B cell (primary cell): Measurements from ENCODE around the gene WEE1. TPM values are rescaled to one million over a fixed set of nuclear protein-coding genes. Genes with fewer than 3 reads are reported as not detected.
"Not testable (repeated sequence)": the region's sequence is repeated elsewhere in the genome, so short reads cannot be mapped to it uniquely, and the experiment has no call there.

Source experiments
- ATAC-seq: fragments of 200-7000 bp; cut with Tn5 transposase; one replicate; pipeline ENCODE4 v1.10.0; 2021; ENCODE audit warnings: low read depth, mild to moderate bottlenecking, moderate number of reproducible peaks, moderate library complexity
- CTCF ChIA-PET: fragments of 350-600 bp; sonication (Branson Sonifier 250); formaldehyde crosslinking; loops from one replicate; lab custom pipeline; 2021; ENCODE audit warnings: antibody characterized with exemption, inconsistent platforms; lab: Charles Lee
- POLR2A ChIA-PET: fragments of 350-600 bp; sonication (Branson Sonifier 250); formaldehyde crosslinking; loops from one replicate; lab custom pipeline; 2021; ENCODE audit warnings: antibody characterized with exemption; lab: Charles Lee
- DNase-seq: peaks from one replicate; pipeline ENCODE4 v3.0.0; 2013
- H2AFZ ChIP-seq: 2 replicates; pipeline ENCODE4 v1.6.1; 2012; ENCODE audit warnings: mild to moderate bottlenecking, low read depth, low read length; ENCODE audit not compliant: insufficient read depth, poor library complexity, severe bottlenecking
- H3K27ac ChIP-seq, 2 donors: 1 replicate in 1 of 2; 2 replicates in 1 of 2; pipeline ENCODE4 v1.5.1; 2012 to 2013; ENCODE audit warnings: low read length in 2 of 2, mild to moderate bottlenecking in 2 of 2, moderate library complexity in 1 of 2
- H3K27me3 ChIP-seq, 4 experiments: fragments of 200-600 bp in 1 of 4; sonication (generic) in 1 of 4; replicated peaks in 1 of 4; 1 replicate in 2 of 4; 2 replicates in 2 of 4; pipeline versions ENCODE4 v1.6.1 to v1.7.0; 2013 to 2016; ENCODE audit warnings: low read length in 3 of 4, mild to moderate bottlenecking in 2 of 4, mixed read lengths in 1 of 4, moderate library complexity in 1 of 4; ENCODE audit not compliant: insufficient read depth in 4 of 4, control insufficient read depth in 3 of 4; ENCODE audit errors: control extremely low read depth in 1 of 4
- H3K36me3 ChIP-seq, 2 experiments: replicated peaks in 1 of 2; 1 replicate in 1 of 2; 2 replicates in 1 of 2; pipeline versions ENCODE4 v1.6.1 to v1.7.1; 2013; ENCODE audit warnings: low read length in 1 of 2; ENCODE audit not compliant: insufficient read depth in 2 of 2, control insufficient read depth in 1 of 2; ENCODE audit errors: control extremely low read depth in 1 of 2, extremely low read depth in 1 of 2
- H3K4me1 ChIP-seq, 2 donors: fragments of 200-600 bp in 1 of 2; sonication (generic) in 1 of 2; 1 replicate in 1 of 2; 2 replicates in 1 of 2; pipeline versions ENCODE4 v1.5.1 to v1.6.1; 2013 to 2017; ENCODE audit warnings: low read length in 2 of 2; ENCODE audit not compliant: control insufficient read depth in 2 of 2, insufficient read depth in 2 of 2
- H3K4me2 ChIP-seq: replicated peaks from 2 replicates; pipeline ENCODE3; 2012; ENCODE audit warnings: mild to moderate bottlenecking, low read depth, low read length; ENCODE audit not compliant: poor library complexity, severe bottlenecking
- H3K4me3 ChIP-seq, 5 experiments: fragments of 200-600 bp in 1 of 5; sonication (generic) in 1 of 5; 1 replicate in 3 of 5; 2 replicates in 2 of 5; pipeline versions ENCODE4 v1.5.1 to v1.7.0; 2011 to 2016; ENCODE audit warnings: low read length in 4 of 5, mild to moderate bottlenecking in 4 of 5, low read depth in 2 of 5, control low read depth in 1 of 5, moderate library complexity in 1 of 5; ENCODE audit not compliant: insufficient read depth in 1 of 5; ENCODE audit errors: control extremely low read depth in 1 of 5, extremely low read depth in 1 of 5
- H3K79me2 ChIP-seq: fragments of 200-600 bp; sonication (generic); one replicate; pipeline ENCODE4 v1.6.0; 2016; ENCODE audit warnings: low read length; ENCODE audit not compliant: control insufficient read depth, insufficient read depth
- H3K9ac ChIP-seq: fragments of 200-600 bp; sonication (generic); 2 replicates; pipeline ENCODE4 v1.6.1; 2017; ENCODE audit warnings: mild to moderate bottlenecking, low read length, moderate library complexity
- H3K9me3 ChIP-seq, 3 donors: one replicate each; pipeline versions ENCODE4 v1.6.1 to v1.7.1; 2013; ENCODE audit warnings: low read length in 2 of 3; ENCODE audit not compliant: control insufficient read depth in 2 of 3, insufficient read depth in 1 of 3; ENCODE audit errors: control extremely low read depth in 1 of 3
- H4K20me1 ChIP-seq: 2 replicates; pipeline ENCODE4 v1.6.0; 2012; ENCODE audit warnings: mild to moderate bottlenecking, low read length; ENCODE audit not compliant: insufficient read depth, control insufficient read depth, poor library complexity, severe bottlenecking
- H3K27ac Mint-ChIP-seq: one replicate; pipeline ENCODE4 v1.8.0; 2021; ENCODE audit warnings: mixed read lengths
- H3K27me3 Mint-ChIP-seq: one replicate; pipeline ENCODE4 v1.8.0; 2021; ENCODE audit warnings: mixed read lengths
- H3K4me1 Mint-ChIP-seq: one replicate; pipeline ENCODE4 v1.8.0; 2021; ENCODE audit warnings: mixed read lengths
- H3K4me3 Mint-ChIP-seq: one replicate; pipeline ENCODE4 v1.8.0; 2021; ENCODE audit warnings: mixed read lengths
- H3K9me3 Mint-ChIP-seq: one replicate; pipeline ENCODE4 v1.8.0; 2022; ENCODE audit warnings: mixed read lengths; ENCODE audit not compliant: insufficient read depth
- EZH2 ChIP-seq: IDR thresholded peaks from 2 replicates; pipeline ENCODE4 v1.6.1; 2012; ENCODE audit warnings: borderline replicate concordance, low read depth, mild to moderate bottlenecking, moderate library complexity, low read length; ENCODE audit not compliant: insufficient read depth, poor library complexity, severe bottlenecking
- WGBS: methylation state at CpG from one replicate; pipeline ENCODE4 v1.1.5; 2013; ENCODE audit warnings: missing lambda C conversion rate; ENCODE audit not compliant: insufficient coverage; 5-methylcytosine and 5-hydroxymethylcytosine counted together
- intact Hi-C: fragments of 100-400 bp; cut with micrococcal nuclease; formaldehyde crosslinking; loops from one replicate; pipeline ENCODE4 v1.10.0; 2022
- polyA plus RNA-seq: library from polyadenylated mRNA; depleted of rRNA; stranded (reverse); fragments of >200 nt; gene quantifications from 2 replicates; pipeline ENCODE4 v1.2.3, GENCODE V29; 2012
- total RNA-seq, 2 donors: library from RNA; stranded (reverse); fragments of 120-200 nt in 1 of 2; gene quantifications; 1 replicate in 1 of 2; 2 replicates in 1 of 2; pipeline versions ENCODE4 v1.2.3 to v1.2.4, GENCODE V29; 2013 to 2022
- TF ChIP-seq, protein P1 (sequence below): fragments of 200-600 bp; IDR thresholded peaks from one replicate; pipeline ENCODE4 v1.8.0; 2022; ENCODE audit warnings: antibody characterized with exemption, mild to moderate bottlenecking

The WEE1 gene
- total and polyA plus RNA-seq, 2 donors (not counting 1 experiment from before 2014, with no cell fraction given): 14.7 to 31.3 TPM

DNA sequence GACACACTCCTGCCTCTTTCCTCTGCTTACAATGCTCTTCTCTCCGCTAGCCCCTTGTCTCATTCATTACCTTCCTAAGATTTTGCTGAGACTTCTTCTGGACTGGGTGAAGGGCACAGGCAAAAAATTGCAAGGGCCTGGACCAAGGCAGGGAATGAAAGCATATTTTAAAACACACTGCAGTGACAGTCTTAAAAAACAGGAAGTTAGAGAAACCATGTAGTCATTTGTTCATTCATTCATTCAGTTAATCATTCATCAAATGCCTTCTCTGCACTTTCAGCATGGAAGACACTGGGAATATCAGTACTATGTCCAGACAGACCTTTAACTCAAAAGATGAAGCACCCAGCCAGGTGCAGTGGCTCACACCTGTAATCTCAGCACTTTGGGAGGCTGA lies 45.5 kb downstream of the WEE1 start:
- H3K27me3 Mint-ChIP-seq: no peaks in the 10 kb centered on the region
- H3K4me3 Mint-ChIP-seq: peak overlapping the region; percentile 69
- intact Hi-C loops: loop anchor here (5.0 kb wide), 1 partner anchor 698 kb away; no protein-coding TSS in a partner anchor
- CTCF ChIA-PET: interaction anchor here (0.9 to 4.5 kb wide), 11 partner anchors 12 to 129 kb away, joined by 3 to 36 read pairs (median 4); no protein-coding TSS in a partner anchor
- TF ChIP-seq, protein P1, sequence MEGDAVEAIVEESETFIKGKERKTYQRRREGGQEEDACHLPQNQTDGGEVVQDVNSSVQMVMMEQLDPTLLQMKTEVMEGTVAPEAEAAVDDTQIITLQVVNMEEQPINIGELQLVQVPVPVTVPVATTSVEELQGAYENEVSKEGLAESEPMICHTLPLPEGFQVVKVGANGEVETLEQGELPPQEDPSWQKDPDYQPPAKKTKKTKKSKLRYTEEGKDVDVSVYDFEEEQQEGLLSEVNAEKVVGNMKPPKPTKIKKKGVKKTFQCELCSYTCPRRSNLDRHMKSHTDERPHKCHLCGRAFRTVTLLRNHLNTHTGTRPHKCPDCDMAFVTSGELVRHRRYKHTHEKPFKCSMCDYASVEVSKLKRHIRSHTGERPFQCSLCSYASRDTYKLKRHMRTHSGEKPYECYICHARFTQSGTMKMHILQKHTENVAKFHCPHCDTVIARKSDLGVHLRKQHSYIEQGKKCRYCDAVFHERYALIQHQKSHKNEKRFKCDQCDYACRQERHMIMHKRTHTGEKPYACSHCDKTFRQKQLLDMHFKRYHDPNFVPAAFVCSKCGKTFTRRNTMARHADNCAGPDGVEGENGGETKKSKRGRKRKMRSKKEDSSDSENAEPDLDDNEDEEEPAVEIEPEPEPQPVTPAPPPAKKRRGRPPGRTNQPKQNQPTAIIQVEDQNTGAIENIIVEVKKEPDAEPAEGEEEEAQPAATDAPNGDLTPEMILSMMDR: no peak
- TF ChIP-seq EZH2: no peak
- Histone ChIP-seq H3K4me1 (peaks cover 59 to 60% of the 10 kb centered on the region in 2 donors), H3K79me2 (peaks cover 46% of the 10 kb centered on the region), H3K4me3 (peak overlapping the region in 1 of 5 experiments; percentile 15), H3K27me3 (no peaks in the 10 kb centered on the region), H3K36me3 (no peaks in the 10 kb centered on the region), H2AFZ (no peak overlapping the region), H3K9ac (peak overlapping the region; percentile 1), H3K9me3 (no peaks in the 10 kb centered on the region), H3K27ac (peak overlapping the region; percentile 44 to 61), H4K20me1 (no peaks in the 10 kb centered on the region), H3K4me2 (peak overlapping the region; percentile 67)
- ATAC-seq (no peak), DNase-seq (peak; percentile 44)
- H3K9me3 Mint-ChIP-seq: no peaks in the 10 kb centered on the region
- peaks cover 66% of the 10 kb centered on the region for H3K4me1 Mint-ChIP-seq
- WGBS: no CpG with 5 or more reads among the region's 1 CpG
- H3K27ac Mint-ChIP-seq: peak overlapping the region; percentile 82
- POLR2A ChIA-PET: interaction anchor here (0.6 to 1.6 kb wide), 5 partner anchors 22 to 141 kb away, joined by 3 to 4 read pairs (median 3); no protein-coding TSS in a partner anchor

DNA sequence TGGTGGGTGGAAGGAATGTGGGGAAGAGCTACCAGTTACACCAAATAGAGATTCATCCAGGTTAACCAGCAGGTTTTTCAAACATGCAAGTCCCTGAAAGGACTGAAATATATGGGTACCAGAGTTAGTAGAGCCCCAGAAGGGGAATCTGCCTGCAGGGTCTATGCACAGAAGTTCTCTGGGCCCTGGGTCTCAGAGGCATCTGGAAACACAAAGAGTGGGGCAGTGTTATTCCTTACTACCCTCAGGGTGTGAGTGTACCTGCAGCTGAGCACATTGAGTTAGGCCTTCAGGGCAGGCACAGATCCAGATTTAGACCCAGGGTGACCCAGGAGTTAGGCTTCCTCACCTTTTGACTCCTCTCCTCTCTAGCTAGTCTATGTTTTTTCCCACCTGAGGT lies 46.5 kb downstream of the WEE1 start:
- POLR2A ChIA-PET: interaction anchor here (0.5 to 1.6 kb wide), 9 partner anchors 9 to 747 kb away, joined by 3 to 12 read pairs (median 3); no protein-coding TSS in a partner anchor
- Histone ChIP-seq H3K27ac (peak overlapping the region; percentile 51 to 61), H3K27me3 (no peaks in the 10 kb centered on the region), H3K9ac (peak overlapping the region; percentile 50), H3K4me2 (peak overlapping the region; percentile 67), H3K4me3 (no peak overlapping the region), H3K79me2 (peaks cover 46% of the 10 kb centered on the region), H3K36me3 (no peaks in the 10 kb centered on the region), H4K20me1 (no peaks in the 10 kb centered on the region), H3K9me3 (no peaks in the 10 kb centered on the region), H2AFZ (peak overlapping the region; percentile 55), H3K4me1 (peaks cover 59 to 63% of the 10 kb centered on the region in 2 donors)
- Mint-ChIP-seq H3K9me3 (no peaks in the 10 kb centered on the region), H3K4me1 (peaks cover 67% of the 10 kb centered on the region), H3K4me3 (peak overlapping the region; percentile 69), H3K27me3 (no peaks in the 10 kb centered on the region), H3K27ac (peak overlapping the region; percentile 82)
- DNase-seq: no peak
- intact Hi-C loops: loop anchor here (5.0 kb wide), 1 partner anchor 697 kb away; no protein-coding TSS in a partner anchor
- no peak for TF ChIP-seq EZH2
- TF ChIP-seq, protein P1: no peak
- CTCF ChIA-PET: interaction anchor here (0.6 to 4.5 kb wide), 14 partner anchors 9 to 128 kb away, joined by 3 to 36 read pairs (median 4); no protein-coding TSS in a partner anchor
- ATAC-seq: no peak

DNA sequence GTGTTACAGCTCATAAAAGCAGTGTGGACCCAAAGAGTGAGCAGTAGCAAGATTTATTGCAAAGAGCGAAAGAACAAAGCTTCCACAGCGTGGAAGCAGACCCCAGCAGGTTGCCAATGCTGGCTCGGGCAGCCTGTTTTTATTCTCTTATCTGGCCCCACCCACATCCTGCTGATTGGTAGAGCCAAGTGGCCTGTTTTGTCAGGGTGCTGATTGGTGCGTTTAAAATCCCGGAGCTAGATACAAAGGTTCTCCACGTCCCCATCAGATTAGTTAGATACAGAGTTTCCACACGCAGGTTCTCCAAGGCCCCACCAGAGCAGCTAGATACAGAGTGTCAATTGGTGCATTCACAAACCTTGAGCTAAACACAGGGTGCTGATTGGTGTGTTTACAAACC lies 48.9 kb downstream of the WEE1 start:
- H3K4me3 ChIP-seq, H3K4me2 ChIP-seq, DNase-seq, H3K27me3 ChIP-seq, CTCF ChIA-PET, H3K27me3 Mint-ChIP-seq, intact Hi-C loops, H2AFZ ChIP-seq, H3K4me3 Mint-ChIP-seq, H3K9ac ChIP-seq, H3K9me3 Mint-ChIP-seq, H3K27ac ChIP-seq, H3K36me3 ChIP-seq, H3K9me3 ChIP-seq, H4K20me1 ChIP-seq, POLR2A ChIA-PET, ATAC-seq: not testable (repeated sequence)
- Mint-ChIP-seq H3K27ac (peak overlapping the region; percentile 42), H3K4me1 (peaks cover 68% of the 10 kb centered on the region)
- H3K4me1 ChIP-seq: peaks cover 49 to 54% of the 10 kb centered on the region in 2 donors
- peaks cover 35% of the 10 kb centered on the region for H3K79me2 ChIP-seq
- no CpG with 5 or more reads among the region's 7 CpGs for whole genome bisulfite sequencing
